Endothelial cell of umbilical vein (primary cell): ENCODE data around the gene RNF144B.

Experiments used
- CTCF ChIP-seq, 2 donors: IDR thresholded peaks; 1 replicate in 1 of 2; 2 replicates in 1 of 2; pipeline ENCODE4 v1.5.1; 2011; ENCODE audit warnings: low read length in 2 of 2, mild to moderate bottlenecking in 2 of 2, moderate library complexity in 2 of 2, control low read depth in 1 of 2, inconsistent platforms in 1 of 2, low read depth in 1 of 2; ENCODE audit not compliant: insufficient read depth in 1 of 2; ENCODE audit errors: extremely low read depth in 1 of 2
- MAX ChIP-seq: IDR thresholded peaks from 2 replicates; pipeline ENCODE4 v1.6.1; 2011; ENCODE audit not compliant: insufficient read depth, insufficient read length
- POLR2AphosphoS5 ChIP-seq: IDR thresholded peaks from 2 replicates; pipeline ENCODE4 v1.6.1; 2012; ENCODE audit warnings: low read depth, mild to moderate bottlenecking, control low read depth, low read length, moderate library complexity; ENCODE audit not compliant: insufficient read depth

- TF ChIP-seq CTCF (IDR thresholded peaks at IDR 0.05; ENCODE audit: extremely low read depth in 1 of 2, insufficient read depth in 1 of 2, low read depth in 1 of 2, low read length in 2 of 2): no peak
- TF ChIP-seq MAX: no peak
- no peak for TF ChIP-seq POLR2AphosphoS5
Observed at GRCh38 chr6:18397701-18398100, 10.6 kb downstream of the RNF144B start.
